Psoas muscle (tissue), 8 donors: Measurements from ENCODE around the gene BRINP2. TPM values are rescaled to one million over a fixed set of nuclear protein-coding genes. Genes with fewer than 3 reads are reported as not detected.

Experiments used
- ATAC-seq, 4 donors: fragments of 200-7000 bp; cut with Tn5 transposase; one replicate each; pipeline ENCODE4 v1.9.1; 2020; ENCODE audit warnings: moderate library complexity in 3 of 4, mild to moderate bottlenecking in 2 of 4
- DNase-seq, 2 donors: peaks; one replicate each; pipeline ENCODE4 v3.0.0-alpha.2; 2020
- H3K27ac ChIP-seq: fragments of 200-600 bp; one replicate; pipeline ENCODE4 v1.8.0; 2022
- H3K27me3 ChIP-seq, 3 donors: fragments of 200-600 bp in 1 of 3; one replicate each; pipeline versions ENCODE4 v1.6.1 to v1.8.0; 2013 to 2022; ENCODE audit warnings: low read length in 2 of 3, mild to moderate bottlenecking in 2 of 3, moderate library complexity in 1 of 3; ENCODE audit not compliant: insufficient read depth in 3 of 3
- H3K36me3 ChIP-seq, 2 donors: fragments of 200-600 bp in 1 of 2; one replicate each; pipeline versions ENCODE4 v1.6.1 to v1.8.0; 2013 to 2022; ENCODE audit warnings: low read depth in 1 of 2, mild to moderate bottlenecking in 1 of 2, moderate library complexity in 1 of 2; ENCODE audit not compliant: insufficient read depth in 1 of 2
- H3K4me1 ChIP-seq: fragments of 200-600 bp; one replicate; pipeline ENCODE4 v1.8.0; 2022
- H3K4me3 ChIP-seq: fragments of 200-600 bp; one replicate; pipeline ENCODE4 v1.8.0; 2022; ENCODE audit warnings: mild to moderate bottlenecking
- H3K9me3 ChIP-seq: fragments of 200-600 bp; one replicate; pipeline ENCODE4 v1.8.0; 2022
- CTCF ChIP-seq: fragments of 200-600 bp; IDR thresholded peaks from one replicate; pipeline ENCODE4 v1.8.0; 2022; ENCODE audit warnings: antibody characterized with exemption
- WGBS, 3 donors: extraction: QIAGEN DNeasy Blood & Tissue Kit; methylation state at CpG; one replicate each; pipeline versions ENCODE4 v1.1.6 to v1.1.7; 2013; 5-methylcytosine and 5-hydroxymethylcytosine counted together
- intact Hi-C, 2 donors: fragments of 100-400 bp; cut with DNase I; formaldehyde crosslinking; loops; one replicate each; pipeline versions ENCODE4 v1.11.0 to v1.14.2; 2022
- long read RNA-seq, 2 donors: library from polyadenylated mRNA; unstranded; transcript quantifications; one replicate each; pipeline ENCODE4 v2.0.0, GENCODE V29; 2021
- polyA plus RNA-seq, 3 donors: library from polyadenylated mRNA; stranded (reverse); fragments of 200-250 nt; gene quantifications; one replicate each; pipeline ENCODE4 v1.2.3, GENCODE V29; 2013
- total RNA-seq, 4 donors: library from RNA; stranded (reverse); fragmentation: NEBNext Ultra II Directional in 2 of 4; extraction: Animal tissue kit (Norgen Biotek cat#: 25700) in 2 of 4; gene quantifications; one replicate each; pipeline versions ENCODE4 v1.2.1 to v1.2.4, GENCODE V29; 2021 to 2023
- donor health status: healthy with polysubstance abuse.
- donor health status: DM: no; HTN: no; CAD: no; lungs with moderate emphysema.
- donor health status: Bipolar disorder and iron deficiency.
- donor health status: healthy.
- donor health status: DM: yes; HTN: yes; CAD: no.
- donor health status: DM: no; HTN: no; CAD: no.
- donor health status: DM: no; HTN: no; CAD: no.
- donor health status: DM: yes; HTN: yes; CAD: no.

The BRINP2 gene
- total RNA-seq, result under 1 TPM in 2 of 4 donors, not detected in 2; 0.27 to 0.38 TPM
- under 1 TPM in 2 of 3 donors, not detected in 1; 0.04 to 0.20 TPM for polyA plus RNA-seq
- long read RNA-seq, donor 1, result 0 reads
- long read RNA-seq, donor 2, result 0 reads

GRCh38 chr1:177170756-177171535 lies at the start of gene BRINP2:
Gene BRINP2 (plus strand): TSS chr1:177170958. CDS start chr1:177229877, 58,919 bp downstream.
- peaks cover 4 to 62% (median 5%) of the 10 kb centered on the region in 3 donors for H3K27me3 ChIP-seq
- no peaks in the 10 kb centered on the region for H3K9me3 ChIP-seq
- 1 to 2% (median 1%) methylated on average over 46 to 49 of the region's 49 CpGs for WGBS, 3 donors
- ATAC-seq (peak; percentile 88 to 98 (median 94)), DNase-seq (peak; percentile 38 to 73)
- intact Hi-C loops, result no loop called here
- H3K4me1 ChIP-seq, result peaks cover 6% of the 10 kb centered on the region
- no peaks in the 10 kb centered on the region for H3K36me3 ChIP-seq
- TF ChIP-seq CTCF, result no peak
- H3K4me3 ChIP-seq, result peak within 1 kb of the TSS; percentile 58
- no peak within 1 kb of the TSS for H3K27ac ChIP-seq

- no peaks in the 10 kb centered on the region for H3K27me3 ChIP-seq
- ATAC-seq (no peak), DNase-seq (no peak)
- no peak overlapping the region for H3K4me3 ChIP-seq
- H3K27ac ChIP-seq, result no peak overlapping the region
- H3K4me1 ChIP-seq, result no peaks in the 10 kb centered on the region
- TF ChIP-seq CTCF, result no peak
- no peaks in the 10 kb centered on the region for H3K36me3 ChIP-seq
- intact Hi-C loops, result no loop called here
- 75 to 78% (median 77%) methylated on average over 12 of the region's 12 CpGs for WGBS, 3 donors
- H3K9me3 ChIP-seq, result no peaks in the 10 kb centered on the region
These were observed 48.1 kb upstream of the BRINP2 start for GRCh38 chr1:177122461-177123251.

GRCh38 chr1:177124577-177125278 lies 46.0 kb upstream of the BRINP2 start:
- intact Hi-C loops, result no loop called here

More at GRCh38 chr1:177124577-177125278, 46.0 kb upstream of the BRINP2 start:
- DNase-seq (no peak), ATAC-seq (no peak)
- Histone ChIP-seq H3K27me3 (peaks cover 0 to 3% (median 0%) of the 10 kb centered on the region in 3 donors), H3K27ac (no peak overlapping the region), H3K4me3 (no peak overlapping the region), H3K36me3 (no peaks in the 10 kb centered on the region), H3K4me1 (no peaks in the 10 kb centered on the region), H3K9me3 (no peaks in the 10 kb centered on the region)
- 63 to 76% (median 68%) methylated on average over 4 of the region's 4 CpGs for WGBS, 3 donors
- no peak for TF ChIP-seq CTCF
